Kidney capillary endothelial cell (primary cell): ENCODE measurements around the gene CCDC63.
A peak's percentile ranks its signal among the peaks of the same experiment; 100 is the strongest.

Experiments
- DNase-seq: peaks from one replicate; pipeline ENCODE4 v3.0.0-alpha.2; 2018; ENCODE audit warnings: low spot score

CCDC63 gene

DNA sequence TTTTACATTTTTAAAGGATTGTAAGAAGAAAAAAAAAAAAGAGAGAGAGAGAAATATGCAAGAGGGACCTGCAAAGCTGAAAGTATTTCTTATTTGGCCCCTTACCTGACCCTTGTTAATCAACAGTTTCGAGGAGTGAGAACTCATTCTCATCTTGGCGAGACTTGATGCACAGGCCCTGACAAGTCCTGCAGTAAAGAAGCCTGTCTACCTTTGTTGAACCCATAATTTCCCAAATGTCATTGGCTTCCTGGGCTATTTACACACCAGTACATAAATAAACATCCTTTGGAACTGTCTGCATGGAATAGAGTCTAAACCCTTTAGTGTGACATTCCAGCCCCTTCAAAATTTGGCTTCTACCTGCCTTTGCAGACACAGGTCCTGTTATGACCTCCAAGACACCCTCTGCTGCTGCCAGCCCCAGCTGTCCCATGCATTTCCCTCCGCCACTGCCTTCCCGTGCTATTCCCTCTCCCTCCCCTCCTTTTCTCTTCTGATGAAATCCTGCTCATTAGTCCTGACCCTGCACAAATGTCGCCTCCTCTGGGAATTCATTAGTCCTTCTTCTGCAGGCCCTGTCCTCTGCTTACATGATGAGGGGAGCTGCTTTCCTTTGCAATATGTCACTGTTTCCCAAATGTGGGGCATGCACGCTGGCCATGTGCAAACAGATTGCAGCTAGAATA, 38.5 kb downstream of the CCDC63 start:
- no peak for DNase-seq

DNA sequence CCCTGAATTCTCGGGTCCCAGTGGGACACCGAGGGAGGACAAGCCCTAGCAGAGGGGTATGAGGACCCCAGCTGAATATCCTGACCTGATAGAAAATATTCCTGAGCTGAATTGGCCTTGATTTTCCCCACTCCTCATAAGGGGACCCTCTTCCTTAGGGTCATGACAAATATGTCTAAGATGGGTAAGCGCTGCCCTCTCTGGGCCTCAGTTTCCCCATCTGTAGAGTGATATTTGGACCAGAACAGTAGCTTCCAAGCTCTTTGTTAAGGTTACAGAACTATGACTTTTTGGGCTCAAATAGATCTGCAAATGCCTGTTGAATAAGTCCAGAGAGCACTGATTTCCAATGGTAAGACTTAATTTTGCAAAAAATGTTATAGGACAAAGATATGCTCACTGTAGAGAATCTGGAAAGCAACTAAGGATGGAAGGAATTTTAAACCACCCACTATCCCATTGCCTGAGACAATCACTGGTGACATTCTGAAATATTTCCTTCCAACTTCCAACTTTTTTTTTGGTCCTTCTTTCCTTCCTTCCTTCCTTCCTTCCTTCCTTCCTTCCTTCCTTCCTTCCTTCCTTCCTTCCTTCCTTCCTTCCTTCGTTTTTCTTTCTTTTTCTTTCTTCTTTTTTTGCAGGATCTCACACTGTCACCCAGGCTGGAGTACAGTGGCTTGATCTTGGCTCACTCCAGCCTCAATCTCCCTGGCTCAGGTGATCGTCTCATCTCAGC, 41.6 kb downstream of the CCDC63 start:
- no peak for DNase-seq

DNA sequence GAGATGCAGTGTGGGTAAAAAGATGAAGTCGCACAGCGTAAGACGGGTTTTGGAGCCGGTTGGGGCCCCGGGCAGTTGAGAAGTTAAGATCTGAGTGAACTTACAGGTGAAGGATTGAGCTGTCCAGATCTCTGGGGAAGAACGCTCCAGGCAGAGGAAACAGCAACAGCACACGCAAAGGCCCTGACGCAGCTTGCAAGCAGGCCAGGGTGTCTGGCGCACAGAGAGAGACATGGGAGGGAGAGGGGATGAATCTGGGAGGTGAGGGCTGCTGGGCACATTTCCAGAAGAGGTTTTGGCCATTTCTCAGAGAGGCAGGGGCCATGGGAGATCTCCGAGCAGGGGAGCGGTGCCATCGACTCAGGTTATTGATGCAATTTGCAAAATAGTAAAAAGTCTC, 42.6 kb downstream of the CCDC63 start:
- DNase-seq: no peak

DNA sequence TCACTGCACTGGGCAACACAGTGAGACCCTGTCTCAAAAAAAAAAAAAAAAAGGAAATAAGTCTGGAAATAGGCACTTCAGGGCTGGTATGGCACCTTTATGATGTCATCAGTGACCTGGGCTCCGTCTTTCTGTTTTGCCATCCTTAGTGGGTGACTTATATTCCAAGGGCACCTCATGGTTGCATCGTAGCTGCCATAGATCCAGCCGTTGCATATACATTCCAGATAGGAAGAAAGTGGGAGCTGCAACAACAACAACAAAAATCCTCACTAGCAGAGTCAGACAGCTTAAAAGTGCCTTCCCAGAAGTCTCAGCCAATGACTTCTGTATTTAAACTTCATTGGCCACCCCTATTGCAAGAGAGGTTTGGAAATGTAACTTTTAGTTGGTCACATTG, 47.2 kb downstream of the CCDC63 start:
- no peak for DNase-seq

DNA sequence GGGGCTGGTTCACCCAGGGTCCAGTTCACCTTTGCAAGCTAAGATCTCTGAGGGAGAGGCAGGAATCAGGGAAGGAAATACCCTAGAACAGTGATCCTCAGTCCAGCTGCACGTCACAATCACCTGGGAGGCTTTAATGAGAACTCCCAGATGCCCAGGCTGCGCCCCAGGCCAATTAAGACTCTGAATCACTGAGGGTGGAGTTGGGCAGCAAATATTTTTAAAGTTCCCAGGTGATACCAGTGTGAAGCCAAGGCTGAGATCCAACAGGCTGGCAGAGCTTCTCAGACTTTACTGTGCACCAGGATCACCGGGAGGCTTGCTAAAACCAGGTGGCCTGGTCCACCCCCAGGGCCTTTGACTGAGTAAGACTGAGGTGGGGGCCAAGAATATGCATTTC, 49.8 kb downstream of the CCDC63 start:
- no peak for DNase-seq

DNA sequence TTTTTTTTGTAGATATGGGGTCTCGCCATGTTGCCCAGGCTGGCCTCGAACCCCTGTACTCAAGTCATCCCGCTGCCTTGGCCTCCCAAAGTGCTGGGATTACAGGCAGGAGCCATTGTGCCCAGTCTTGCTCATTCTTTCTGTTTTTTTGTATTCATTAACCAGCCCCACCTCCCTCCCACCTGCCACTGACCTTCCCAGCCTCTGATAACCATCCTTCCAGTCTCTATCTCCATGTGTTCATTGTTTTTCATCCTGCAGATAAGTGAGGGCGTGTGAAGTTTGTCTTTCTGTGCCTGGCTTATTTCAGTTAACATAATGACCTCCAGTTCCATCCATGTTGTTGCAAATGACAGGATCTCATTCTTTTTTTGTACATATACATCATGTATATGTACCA, 54.6 kb downstream of the CCDC63 start:
- DNase-seq: no peak

DNA sequence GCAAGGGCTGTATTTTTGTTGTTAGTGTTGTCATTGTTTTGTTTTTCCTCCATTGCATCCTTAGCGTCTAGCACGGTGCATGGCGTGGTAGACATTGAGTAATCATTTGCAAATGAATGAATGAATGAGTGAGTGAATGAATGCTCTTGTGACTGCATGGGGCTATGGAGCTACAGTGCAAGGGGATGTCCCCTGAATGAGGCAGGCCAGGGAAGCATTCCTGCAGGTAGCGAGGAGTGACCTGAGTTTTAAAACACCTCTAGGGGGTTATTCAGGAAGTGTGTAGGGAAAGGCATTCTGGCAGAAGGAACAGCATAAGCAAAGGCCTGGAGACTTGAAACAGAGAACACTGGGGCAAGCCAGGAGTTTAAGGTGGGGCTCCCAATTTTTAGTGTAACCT, 56.7 kb downstream of the CCDC63 start:
- no peak for DNase-seq

DNA sequence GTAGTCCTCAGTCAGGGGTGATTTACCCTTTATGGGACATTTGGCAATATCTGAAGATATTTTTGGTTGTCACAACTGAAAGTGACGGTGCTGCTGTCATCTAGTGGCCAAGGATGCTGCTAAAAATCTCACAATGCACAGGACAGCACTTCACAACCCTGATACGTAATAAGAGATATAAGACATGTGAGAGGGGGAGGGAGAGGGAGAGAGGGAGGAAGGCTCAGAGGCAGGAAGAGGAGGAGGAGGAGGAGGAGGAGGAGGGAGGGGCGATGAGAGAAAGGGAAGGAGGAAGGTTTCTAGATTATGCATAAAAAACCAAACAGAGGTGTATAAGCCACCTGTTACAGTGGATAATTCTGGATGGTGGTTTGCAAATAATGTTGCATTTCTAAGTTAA, 59.3 kb downstream of the CCDC63 start:
- no peak for DNase-seq

DNA sequence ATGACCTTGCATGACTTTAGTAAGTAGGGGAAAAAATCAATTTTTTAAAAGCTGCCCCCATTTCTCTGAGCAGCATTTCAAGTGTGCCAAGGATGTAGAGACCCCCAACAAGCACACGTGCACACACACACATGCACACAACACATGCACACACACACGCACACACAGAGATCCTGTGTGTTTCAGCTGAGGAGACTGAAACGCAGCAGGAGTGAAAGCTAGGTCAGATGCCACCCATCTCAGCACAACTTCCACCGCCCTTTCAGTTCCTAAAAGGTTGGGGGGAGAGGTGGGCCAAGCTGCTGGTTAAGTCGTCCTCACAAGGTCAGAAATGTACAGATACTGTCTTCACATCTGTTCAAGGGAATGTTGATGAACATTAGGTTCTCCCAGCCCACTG, 59.7 kb downstream of the CCDC63 start:
- DNase-seq: no peak

DNA sequence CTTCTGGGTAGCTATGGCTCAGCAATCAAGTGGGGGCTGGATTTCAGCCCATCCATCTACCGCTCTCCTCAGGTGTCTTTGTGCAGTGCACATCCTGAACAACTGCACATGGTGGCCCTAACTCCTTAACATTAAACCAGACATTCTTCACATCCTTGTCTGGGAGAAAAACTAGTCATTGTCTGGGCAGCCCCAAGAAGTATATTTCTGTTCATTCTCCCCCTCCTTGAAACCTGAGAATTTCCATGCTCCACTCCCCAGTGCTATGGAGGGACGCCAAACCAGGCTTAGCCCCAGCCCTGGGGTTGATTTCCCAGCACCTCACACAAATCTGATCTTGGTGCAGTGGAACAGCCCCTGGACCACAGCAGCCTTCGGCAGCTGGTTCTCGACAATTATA, 60.2 kb downstream of the CCDC63 start:
- DNase-seq: no peak

DNA sequence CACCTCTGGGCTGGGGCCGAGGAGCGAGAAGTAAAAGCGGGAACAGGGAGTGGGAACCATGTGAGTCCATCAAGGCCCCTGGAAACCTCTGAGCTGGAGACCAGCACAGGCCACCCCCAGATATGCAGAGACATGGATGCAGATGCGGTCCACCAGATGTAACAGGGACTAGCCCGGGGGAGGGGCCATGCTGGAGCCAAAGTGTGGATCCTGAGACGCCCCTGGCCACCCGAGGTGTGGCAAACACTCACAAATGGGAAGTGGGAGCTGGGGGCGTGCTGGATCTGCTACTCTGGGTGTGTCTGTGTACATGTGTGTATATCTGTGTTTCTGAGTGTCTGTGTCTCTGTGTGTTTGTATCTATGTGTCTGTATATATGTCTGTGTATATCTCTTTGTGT, 60.8 kb downstream of the CCDC63 start:
- no peak for DNase-seq

DNA sequence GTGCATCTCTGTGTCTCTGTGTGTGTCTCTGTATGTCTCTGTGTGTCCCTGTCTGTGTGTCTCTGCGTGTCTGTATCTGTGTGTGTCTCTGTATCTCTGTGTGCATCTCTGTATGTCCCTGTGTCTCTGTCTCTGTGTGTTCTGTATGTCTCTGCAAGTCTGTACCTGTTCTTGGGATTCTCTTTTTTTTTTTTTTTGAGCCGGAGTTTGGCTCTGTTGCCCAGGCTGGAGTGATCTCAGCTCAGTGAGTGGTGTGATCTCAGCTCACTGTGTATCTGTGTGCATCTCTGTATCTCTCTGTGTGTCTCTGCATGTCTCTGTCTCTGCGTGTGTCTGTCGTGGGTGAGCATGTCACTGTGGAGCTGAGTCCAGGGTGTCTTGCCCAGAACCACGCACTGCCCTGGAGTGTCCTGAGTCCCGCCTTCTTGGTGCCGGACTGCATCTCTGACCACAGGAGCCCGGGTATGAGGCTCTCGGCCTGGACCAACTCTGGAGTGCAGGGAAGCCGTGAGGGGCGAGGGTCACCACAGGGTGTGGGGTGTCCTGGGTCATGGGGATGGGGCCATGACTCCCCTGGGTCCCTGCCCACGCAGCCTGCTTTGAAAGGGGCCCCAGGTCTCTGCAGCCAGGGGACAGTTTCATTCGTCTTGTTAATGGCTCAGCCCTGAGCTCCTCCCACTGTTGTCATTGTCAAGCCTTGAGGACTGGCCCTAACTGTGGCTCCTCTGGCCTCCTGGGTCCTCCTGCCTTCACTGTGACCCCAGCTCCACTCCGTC, 61.8 kb downstream of the CCDC63 start:
- DNase-seq: no peak

DNA sequence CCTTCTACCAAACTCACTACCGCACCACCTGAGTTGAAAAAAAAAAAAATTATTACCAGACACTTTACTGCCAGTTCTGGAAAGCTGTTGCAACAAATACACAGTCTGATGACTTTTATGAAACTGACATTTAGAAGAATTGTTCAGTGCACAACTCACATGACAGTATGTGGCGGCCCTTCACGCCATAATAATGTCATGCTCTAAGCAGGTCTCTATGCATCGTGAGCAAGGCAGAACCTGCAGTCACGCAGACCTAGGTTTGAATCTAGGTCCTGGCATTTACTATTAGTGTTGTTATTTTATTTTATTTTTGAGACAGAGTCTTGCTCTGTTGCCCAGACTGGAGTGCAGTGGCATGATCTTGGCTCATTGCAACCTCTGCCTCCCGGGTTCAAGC, 65.5 kb downstream of the CCDC63 start:
- DNase-seq: no peak

DNA sequence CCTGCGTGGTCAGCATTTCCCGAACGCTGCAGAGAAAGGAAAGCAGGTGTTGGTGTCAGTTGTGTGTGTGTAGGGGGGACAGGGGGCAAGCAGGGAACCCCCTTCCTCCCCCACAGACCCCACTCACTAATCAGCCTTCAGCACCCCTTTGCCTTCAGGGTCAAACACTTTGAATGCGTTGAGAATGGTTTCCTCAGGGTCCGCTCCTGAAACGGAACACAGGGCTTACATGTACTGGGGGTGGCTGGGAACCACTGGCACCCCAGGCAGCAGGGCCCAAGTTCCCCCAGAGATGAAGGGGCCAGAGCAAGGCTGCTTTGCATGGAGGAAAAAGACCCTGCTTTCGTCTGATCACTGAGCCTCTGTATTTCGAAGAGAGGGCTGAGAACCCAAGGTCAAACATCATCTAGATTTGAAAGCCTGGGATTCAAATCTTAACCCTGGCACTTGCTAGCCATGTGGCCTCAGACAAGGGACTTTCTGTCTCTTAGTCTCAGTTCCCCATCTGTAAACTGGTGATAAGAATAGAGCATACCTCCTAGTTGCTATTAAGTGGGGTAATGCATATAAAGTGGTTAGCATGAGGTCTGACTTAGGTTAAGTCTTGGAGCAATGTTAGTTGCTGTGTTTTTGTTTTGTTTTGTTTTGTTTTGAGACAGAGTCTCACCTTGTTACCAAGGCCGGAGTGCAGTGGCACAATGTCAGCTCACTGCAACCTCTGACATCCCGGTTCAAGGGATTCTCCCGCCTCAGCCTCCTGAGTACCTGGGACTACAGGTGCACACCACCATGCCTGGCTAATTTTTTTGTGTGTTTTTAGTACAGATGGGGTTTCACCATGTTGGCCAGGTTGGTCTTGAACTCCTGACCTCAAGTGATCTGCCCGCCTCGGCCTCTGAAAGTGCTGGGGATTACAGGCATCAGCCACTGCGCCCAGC, 66.6 kb downstream of the CCDC63 start:
- no peak for DNase-seq

DNA sequence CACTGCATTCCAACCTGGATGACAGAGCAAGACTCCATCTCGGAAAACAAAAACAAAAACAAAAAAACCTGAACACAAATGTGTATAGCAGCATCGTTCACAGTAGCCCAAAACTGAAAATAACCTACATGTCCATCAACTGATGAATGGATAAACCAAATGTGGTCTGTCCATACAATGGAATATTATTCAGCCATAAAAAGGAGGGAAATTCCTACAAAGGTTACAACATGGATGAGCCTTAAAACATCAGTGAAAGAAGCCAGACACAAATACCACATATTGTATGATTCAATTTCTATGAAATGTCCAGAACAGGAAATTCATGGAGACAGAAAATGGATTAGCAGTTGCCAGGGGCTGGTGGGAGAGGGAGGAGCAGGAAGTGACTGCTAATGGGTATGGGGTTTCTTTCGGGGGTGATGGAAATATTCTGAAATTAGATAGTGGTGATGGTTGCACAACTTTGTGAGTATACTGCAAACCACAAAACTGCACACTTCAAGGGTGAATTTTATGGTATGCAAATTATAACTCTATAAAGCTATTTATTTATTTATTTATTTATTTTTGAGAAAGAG, 69.6 kb downstream of the CCDC63 start:
- DNase-seq: peak; percentile 78

DNA sequence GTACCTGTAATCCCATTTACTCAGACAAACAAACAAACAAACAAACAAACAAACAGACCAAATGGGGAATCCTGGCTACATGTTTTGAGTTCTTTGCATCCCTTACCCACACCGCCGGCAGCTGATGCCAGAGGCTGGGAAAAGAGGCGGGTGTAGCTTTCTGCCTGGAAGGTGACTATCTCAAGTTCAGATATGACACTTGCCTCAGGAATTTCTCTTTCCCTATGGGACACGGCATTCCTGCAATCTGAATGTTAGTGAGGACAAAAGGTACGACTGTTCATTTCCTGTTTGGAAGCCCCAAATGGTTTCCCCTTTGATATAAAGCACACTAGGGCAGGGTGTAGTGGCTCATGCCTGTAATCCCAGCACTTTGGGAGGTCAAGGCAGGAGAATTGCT, 70.7 kb downstream of the CCDC63 start:
- DNase-seq: peak; percentile 95

DNA sequence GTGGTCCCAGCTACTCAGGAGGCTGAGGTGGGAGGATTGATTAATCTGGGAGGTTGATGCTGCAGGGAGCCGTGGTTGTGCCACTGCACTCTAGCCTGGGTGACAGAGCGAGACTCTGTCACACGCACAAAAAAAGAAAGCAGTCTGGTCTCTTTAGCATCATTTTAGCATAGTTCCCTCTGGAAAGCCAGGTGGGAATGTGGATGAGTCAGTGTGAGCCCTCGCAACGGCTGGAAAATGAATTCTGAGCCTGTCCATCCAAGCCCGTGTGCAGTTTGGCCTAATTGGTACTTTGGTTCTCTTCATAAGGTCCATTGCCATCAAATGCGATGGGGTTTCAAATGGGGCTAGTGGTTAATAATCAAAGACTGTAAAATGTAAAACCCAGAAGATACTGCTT, 71.2 kb downstream of the CCDC63 start:
- no peak for DNase-seq

DNA sequence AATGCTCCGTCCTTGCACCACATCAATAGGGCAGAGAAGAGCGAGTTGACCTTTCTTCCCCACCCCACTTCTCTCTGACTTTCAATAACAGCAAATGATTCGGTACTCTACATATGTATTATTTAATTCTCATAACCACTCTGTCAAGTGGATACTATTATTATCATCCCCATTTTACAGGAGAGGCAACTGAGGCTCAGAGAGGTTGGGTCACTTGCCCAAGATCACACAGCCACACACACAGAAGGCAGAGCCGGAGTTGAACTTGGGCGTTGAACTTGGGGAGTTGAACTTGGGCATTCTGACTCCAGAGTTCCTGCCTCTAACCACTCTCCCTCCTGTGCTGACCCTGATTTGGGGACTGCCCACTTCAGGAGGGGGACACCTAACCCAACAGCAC, 72.9 kb downstream of the CCDC63 start:
- no peak for DNase-seq

DNA sequence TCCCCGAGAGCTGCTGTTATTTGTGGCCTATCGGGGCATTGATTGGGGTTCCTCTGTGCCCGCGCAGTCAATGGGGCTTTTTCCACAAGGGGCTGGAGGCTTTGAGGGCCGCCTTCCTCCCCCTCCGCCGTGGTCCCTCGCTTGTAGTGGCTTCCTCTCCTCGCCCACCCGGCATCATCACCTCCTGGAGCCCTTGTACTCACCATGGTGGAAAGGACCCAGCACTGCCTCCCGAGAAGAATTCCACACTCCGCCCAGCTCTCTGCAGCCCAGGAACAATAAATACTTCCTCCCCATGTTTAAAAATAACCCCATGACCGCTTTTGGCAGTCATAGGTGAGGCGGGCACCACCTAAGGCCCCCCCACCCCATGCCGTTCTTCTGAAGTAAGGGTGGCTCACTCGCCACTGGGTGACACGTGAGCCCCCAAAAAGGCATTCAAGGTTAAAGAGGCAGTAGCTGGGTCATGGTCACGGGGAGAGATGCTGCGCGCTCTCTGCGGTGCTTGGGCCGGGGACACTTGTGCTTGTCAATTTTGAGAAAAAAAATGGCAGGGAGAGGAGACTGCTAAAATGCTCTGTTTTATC, 73.6 kb downstream of the CCDC63 start, which contains the start of gene MYL2:
TSS of gene MYL2 (minus strand) at position 256 of the 587 bp plus-strand sequence. CDS start at position 206, 50 bp downstream.
- no peak for DNase-seq

DNA sequence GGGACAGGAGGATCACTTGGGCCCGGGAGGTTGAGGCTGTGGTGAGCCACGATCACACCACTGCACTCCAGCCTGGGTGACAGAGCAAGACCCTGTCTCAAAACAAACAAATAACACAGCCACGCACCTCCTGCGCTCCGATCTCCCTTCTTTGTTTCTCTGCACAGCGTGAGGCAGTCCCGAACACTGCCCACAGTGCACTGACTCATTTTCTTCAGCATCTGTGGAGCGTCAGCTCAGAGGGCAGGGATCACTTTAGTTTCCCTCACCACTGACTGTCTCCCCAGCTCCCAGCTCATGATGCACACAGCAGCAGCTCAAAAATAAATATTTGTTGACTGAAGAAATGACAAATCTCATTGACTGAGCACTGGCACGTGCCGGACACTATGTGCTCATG, 74.5 kb downstream of the CCDC63 start:
- DNase-seq: no peak

DNA sequence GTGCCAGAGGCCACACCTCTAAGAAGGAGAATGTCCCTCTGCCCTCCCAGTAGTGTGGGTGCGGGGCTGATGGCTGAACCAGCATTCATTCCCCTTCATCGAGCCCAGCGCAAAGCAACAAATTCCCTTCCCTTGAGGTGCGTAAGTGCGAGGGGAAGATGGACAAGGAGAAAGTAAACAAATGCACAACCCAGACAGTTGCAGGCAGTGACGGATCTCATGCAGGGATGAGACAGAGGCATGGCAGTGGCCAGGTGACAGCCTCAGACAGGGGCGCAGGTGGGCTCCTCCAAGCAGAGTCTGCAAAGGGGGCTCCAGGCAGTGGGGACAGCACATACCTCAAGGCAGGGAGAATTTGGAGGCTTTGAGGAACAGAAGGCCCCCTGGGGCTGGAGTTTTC, 75.9 kb downstream of the CCDC63 start:
- no peak for DNase-seq
